ENCODE results near the gene TMF1.

Gene TMF1

GRCh38 chr3:69014022-69014580, 38.0 kb downstream of the TMF1 start:
- DNase-seq (ENCODE audit: low spot score): no peak

GRCh38 chr3:69013253-69014021, 38.7 kb downstream of the TMF1 start, which contains the start of gene EOGT:
Gene EOGT, minus strand, starts transcription at chr3:69013684. Its CDS starts 3,838 bp downstream, at chr3:69009846.
- peak; percentile 91 for DNase-seq (ENCODE audit: low spot score)

GRCh38 chr3:69012800-69013252, 39.3 kb downstream of the TMF1 start:
- peak; percentile 73 for DNase-seq (ENCODE audit: low spot score)

DNA sequence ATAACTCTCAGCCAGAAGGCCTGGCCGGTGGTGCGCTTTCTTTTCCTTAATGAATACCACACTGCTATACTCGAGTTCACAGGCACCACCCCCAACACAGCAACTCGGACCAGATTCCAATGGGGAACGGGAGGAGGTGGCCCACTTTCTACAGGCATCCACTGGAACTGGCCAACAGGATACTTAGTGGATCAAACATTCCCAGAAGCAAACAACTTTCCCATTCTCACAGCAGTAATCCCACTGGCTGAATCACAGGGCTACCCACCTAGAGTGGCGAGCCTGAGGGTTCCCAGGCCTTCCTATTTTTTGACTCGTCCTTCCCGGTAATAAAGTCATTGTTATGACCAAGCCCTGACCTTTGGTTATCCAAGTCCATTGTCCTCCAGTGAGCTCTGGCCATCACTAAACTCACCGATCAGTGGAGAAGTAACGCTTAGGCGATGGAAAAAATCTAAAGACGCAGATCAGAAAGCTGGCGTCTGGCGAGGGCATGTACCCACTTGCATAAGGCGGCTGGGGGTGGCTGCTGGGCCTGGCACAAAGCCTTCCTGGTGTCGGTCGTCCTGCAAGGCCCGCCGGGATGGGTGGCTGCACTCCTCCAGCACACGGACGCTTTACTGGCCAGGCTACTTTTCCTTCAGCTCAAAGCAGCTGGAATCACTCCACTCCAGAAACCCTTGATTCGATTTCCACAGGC, 39.9 kb downstream of the TMF1 start:
- peak; percentile 65 for DNase-seq (ENCODE audit: low spot score)

GRCh38 chr3:69011096-69011730, 40.9 kb downstream of the TMF1 start:
- no peak for DNase-seq (ENCODE audit: low spot score)

DNA sequence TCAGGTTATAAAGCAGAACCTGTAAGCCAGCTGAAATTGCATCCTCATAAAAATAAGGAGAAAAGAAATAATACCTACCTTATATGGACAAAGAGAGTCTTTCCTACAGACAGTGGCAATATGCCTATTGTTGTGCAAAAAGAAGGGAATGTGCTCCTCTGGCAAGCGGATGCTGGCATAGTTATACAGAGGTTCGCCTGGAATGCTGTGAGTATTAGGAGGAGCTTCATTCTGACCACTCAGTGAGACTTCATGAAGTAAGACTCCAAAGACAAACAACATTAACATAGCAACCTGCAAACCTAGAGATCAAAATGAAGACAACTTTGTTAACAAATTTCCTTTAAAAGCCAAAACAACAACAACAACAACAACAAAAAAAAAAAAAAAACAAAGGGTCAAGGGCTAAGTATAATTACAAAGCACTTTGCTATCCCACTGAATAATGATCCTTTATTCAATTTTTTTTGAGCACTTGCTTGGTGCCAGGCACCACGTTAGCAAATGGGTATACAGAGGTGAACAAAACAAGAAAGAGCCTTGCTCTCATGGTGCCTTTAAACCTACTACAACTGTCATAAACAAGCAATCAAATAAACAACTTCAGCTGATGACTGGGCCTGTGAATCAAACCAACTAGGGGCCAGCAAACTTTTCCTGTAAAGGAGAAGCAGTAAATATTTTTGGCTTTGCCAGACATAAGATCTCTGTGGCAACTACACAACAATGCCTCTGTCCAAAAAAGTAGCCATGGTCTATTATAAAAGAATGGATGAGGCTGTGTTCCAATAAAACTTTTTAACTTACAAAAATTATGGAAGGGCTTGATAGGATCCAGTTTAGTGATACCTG, 42.3 kb downstream of the TMF1 start:
- peak; percentile 76 for DNase-seq (ENCODE audit: low spot score)

DNA sequence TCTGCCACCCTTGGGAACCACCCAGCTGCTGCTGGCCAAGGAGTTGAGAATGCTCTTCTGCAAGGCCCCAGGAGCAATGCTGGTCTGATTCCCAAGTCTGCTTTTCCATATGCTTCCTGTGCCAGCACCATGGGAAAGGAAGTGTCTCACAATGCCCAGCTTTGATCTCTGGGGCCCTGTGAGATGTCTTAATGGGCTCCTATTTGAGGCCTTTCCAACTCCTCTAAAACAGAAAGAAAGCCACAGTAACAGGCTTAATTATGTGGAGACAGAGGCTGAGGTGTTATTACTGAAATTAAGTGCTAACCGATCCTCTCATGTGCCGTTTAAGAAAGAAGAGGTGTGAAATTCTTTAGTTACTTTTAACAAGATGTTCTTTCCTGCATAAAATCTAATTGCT, 43.2 kb downstream of the TMF1 start:
- DNase-seq (ENCODE audit: low spot score): no peak

DNA sequence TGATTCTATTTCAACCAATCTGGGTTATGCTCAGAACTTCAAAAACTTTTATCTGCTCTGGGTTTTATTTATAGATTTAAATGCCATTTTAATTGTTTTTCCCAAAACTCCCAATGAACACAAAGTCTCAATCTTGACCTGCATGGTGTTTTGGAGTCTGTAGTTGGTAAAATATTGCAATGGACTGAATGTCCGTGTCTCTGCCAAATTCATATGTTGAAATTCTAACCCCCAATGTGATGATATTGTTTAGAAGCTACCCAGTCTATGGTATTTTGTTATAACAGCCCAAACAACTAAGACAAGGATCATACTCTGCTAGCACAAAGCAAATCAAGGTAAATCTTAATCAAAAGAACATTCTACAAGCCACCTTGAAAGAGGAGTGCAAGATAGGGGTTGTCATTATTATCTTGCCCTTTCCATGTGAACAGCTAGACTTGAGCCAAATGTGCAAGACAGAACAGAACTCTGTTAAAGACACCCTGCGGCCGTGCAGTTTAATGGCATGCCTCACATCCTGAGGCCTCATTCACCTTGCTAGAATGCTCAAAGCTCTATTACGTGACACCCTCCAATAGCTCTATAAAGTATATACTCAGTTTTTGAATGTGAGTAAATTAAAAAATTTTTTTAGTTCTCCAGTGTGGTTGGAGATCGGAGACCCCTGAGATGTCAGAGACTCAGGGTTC, 46.2 kb downstream of the TMF1 start:
- no peak for DNase-seq (ENCODE audit: low spot score)

GRCh38 chr3:69005071-69005790, 46.9 kb downstream of the TMF1 start:
- DNase-seq (ENCODE audit: low spot score): no peak

DNA sequence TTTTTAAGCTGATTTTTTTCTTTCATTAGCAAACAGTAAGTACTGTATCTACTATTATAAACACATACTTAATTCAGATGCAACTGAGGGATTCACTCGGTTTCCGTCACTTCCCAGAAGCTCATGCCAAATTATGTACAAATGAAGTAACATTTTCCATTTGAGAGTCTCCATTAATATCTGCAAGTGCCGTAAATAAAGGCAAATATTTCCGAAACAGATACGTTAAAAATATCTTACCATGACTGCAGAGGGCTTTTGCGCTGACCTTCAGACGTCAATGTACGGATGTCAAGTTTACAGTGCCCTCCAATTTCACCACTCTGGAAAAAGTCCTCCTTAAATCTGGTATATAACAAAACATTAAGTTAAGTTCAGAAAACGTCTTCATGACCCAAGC, 48.0 kb downstream of the TMF1 start:
- no peak for DNase-seq (ENCODE audit: low spot score)

DNA sequence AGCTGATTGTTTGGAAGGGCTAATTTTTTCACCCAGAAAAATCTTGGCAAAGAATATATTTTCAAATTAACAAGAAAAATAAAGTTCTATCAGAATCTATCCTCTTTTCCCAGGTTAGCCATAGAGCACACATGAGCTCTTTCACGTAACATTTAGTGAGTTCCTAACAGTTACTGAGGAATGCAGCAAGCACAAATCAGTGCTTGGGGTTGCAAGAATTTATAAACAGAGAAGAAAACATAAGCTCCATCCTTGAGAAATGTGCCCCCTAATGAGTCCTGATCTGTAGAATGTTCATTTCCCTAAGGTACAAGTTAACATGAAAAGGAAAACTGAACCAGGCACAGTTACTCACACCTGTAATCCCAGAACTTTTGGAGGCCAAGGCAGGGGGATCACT, 52.5 kb downstream of the TMF1 start:
- no peak for DNase-seq (ENCODE audit: low spot score)

DNA sequence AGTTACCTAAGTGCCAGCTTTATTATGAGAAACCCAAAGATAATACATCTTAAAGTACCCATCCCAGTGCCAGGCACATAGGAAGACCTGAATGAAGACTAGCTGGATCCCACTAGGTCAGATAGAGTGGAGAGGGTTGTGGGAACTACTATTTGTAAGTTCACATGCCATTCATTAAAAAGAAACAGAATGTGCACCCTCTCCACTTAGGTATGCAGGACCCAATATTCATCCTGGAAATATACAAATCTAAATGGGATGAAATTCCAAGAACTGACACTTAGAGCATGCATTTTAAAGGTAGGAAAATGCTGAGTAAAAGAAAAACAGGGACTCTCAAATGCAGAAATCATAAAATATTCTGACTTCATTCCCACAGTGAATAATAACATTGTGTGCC, 53.0 kb downstream of the TMF1 start:
- DNase-seq (ENCODE audit: low spot score): no peak

GRCh38 chr3:68997887-68998286, 54.2 kb downstream of the TMF1 start:
- DNase-seq (ENCODE audit: low spot score): no peak

DNA sequence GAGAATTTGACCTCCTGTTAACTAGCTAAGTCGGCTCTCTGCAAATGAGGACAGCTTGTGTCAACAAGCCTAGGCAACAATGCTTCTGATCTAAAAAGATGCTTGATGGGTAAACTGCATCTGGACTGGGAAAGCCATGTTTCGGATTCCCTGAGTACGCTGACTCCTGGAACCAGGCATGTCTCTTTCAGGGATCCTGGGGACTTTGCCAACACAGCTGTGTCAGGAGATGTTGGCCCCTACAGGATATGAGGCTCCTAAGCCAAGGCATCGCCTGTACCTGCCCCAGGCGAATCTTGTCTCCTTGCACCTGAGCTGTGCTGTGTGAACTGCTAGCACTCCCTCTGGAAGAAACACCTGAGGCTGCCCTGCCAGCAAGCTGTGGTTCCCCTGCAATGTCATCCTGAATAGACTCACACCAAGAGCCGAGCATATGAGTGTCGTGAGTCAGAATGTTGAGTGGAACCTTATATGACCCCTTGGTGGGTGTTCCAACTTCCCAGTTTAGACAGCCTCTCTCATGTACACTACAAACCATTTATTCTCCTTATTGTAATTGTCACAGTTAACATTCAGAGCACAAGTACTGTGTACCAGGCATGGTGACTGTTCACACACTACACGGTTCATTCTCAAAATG, 55.7 kb downstream of the TMF1 start:
- peak; percentile 50 for DNase-seq (ENCODE audit: low spot score)

GRCh38 chr3:68988740-68989139, 63.4 kb downstream of the TMF1 start:
- DNase-seq (ENCODE audit: low spot score): no peak

DNA sequence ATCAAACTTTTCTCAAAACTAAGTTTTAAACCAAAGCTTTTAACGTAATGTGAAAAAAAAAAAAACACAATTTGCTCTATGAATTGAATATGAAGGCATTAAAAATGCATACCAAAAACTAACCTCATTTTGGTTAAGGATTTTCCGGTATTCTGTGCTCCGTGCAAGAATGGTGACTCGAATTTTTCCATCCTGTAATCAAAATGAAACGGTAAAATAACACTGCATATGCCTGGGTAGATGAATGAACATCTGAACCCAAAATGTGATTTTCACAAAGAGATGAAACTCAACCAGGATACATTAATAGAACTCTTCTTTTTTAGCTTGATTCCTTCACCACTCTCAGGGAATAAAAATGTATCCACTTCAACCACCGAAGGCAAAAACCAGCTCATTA, 64.8 kb downstream of the TMF1 start:
- no peak for DNase-seq (ENCODE audit: low spot score)

DNA sequence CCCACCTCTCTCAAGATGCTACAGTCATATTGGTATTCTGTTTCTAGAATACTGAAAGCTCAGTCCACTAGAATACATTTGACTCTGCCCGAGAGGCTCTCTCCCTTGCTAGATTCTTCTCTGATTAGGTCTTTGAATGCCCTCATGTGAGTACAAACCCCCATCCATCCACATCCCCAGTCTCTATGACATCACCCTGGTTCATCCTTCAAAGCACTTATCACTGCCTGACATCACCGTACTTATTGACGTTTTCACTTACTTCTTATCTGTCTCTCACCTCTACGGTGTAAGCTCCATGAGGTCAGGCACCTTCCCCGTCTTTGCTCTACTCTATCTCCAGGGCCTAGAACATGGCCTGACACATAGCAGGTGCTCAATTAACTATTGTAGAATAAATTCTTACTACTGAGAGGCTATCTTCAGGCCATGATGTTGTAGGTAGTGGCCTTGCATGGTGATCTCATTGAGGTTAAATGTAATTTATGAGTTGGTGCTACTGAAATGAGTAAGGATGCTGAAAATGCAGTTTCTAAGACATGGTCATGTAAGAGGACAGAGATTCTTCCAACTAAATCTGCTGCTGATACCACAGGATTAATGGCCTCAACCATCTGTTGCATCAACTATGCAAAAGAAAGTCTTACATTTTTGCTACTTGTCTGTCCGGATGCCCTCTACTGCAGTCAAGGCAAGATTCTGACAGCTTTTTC, 65.5 kb downstream of the TMF1 start:
- DNase-seq (ENCODE audit: low spot score): no peak

- no peak for DNase-seq (ENCODE audit: low spot score)
Observed at GRCh38 chr3:68985146-68985790, 66.9 kb downstream of the TMF1 start.

All from AG08396 (cell line).